SKM-1 (cell line): ENCODE data around the gene SUPV3L1.
"Not testable (repeated sequence)": the region's sequence is repeated elsewhere in the genome, so short reads cannot be mapped to it uniquely, and the experiment has no call there.

Source experiments
- DNase-seq: peaks from one replicate; lab custom pipeline; 2025; ENCODE audit not compliant: unreplicated experiment; lab: John Stamatoyannopoulos, UW

Gene SUPV3L1

GRCh38 chr10:69228151-69228550 lies 48.1 kb downstream of the SUPV3L1 start:
- DNase-seq: no peak

DNA sequence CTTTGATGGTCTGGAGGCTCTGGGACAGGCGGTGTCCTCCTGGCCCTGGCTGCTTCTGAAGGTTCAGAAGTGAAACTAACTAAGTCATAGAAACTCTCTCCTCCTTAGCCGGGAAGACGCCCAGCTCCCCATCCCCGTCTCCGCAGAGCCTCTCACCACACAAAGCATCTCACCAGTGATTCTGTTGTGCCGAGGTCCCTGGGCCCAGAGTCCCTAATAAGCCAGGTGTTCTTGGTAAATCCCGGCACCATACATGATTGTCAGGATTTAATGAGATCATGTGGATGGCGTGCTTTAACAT lies 49.5 kb downstream of the SUPV3L1 start:
- DNase-seq: no peak

GRCh38 chr10:69230128-69230527 lies 50.1 kb downstream of the SUPV3L1 start:
- no peak for DNase-seq

GRCh38 chr10:69232252-69232651 lies 52.2 kb downstream of the SUPV3L1 start:
- no peak for DNase-seq

GRCh38 chr10:69232736-69233480 lies 52.9 kb downstream of the SUPV3L1 start:
- no peak for DNase-seq

GRCh38 chr10:69234447-69234846 lies 54.4 kb downstream of the SUPV3L1 start:
- no peak for DNase-seq

- peak; percentile 68 for DNase-seq
Measured at GRCh38 chr10:69237528-69238159, 57.6 kb downstream of the SUPV3L1 start.

DNA sequence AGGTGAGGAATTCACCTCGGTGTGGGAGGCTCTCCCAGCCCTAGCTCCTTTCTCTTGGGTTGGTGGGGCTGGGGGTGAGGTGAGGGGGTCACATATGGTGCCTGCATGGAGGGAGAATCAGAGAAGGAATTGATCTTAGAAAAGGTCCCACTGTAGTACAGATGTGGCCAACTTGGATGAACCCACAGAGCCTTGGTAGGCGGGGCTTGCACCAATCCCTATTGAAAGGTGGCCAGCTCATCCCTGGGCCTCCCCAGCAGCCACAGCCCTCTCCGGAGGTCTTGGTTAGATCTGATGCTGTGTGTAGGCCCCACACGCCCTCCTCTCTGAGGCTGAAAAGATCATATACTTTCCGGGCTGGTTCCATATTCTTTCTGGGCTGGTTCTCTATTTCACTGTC lies 59.1 kb downstream of the SUPV3L1 start:
- DNase-seq: no peak

GRCh38 chr10:69239816-69240434 lies 59.9 kb downstream of the SUPV3L1 start:
- no peak for DNase-seq

GRCh38 chr10:69240455-69240854 lies 60.4 kb downstream of the SUPV3L1 start:
- no peak for DNase-seq

- no peak for DNase-seq
Measured at GRCh38 chr10:69241575-69241974, 61.5 kb downstream of the SUPV3L1 start.

DNA sequence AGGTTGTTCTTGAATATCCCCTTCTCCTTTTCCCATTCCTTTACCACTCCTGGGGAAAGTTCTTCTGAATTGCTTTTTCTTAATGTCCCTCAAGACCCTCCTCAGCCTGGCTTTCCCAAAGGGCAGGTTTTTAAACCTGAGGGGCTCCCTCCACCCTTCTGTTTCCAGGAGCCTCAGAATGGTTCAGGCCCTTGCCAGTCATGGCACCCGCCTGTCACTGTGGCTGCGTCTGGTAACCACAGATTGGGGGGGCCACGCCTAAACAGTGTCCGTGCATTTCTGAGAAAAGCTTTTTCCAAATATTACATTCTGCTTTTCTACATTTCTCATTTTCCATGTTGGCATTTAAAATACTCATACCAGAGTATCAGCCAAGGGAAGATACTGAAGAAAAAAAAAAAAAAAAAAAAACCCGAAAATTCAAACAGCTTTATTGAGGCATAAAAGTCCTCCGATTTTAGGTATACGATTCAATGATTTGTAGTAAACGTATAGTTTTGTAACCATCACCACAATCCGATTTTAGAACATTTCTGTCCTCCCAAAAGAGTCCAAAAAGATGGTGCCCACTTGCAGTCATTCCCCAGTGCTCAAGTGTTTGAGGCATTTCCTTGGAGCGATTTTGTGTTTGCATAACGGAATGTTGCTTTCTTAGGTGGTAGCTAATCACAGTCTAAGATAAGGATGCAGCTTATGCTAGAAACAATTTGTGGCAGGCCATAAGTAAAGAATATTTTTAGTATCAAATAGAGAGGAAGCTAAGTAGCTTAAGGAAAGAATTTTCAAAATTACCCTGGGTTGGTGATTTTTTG lies 62.2 kb downstream of the SUPV3L1 start:
- no peak for DNase-seq

- no peak for DNase-seq
Measured at GRCh38 chr10:69242852-69243212, 62.8 kb downstream of the SUPV3L1 start.

DNA sequence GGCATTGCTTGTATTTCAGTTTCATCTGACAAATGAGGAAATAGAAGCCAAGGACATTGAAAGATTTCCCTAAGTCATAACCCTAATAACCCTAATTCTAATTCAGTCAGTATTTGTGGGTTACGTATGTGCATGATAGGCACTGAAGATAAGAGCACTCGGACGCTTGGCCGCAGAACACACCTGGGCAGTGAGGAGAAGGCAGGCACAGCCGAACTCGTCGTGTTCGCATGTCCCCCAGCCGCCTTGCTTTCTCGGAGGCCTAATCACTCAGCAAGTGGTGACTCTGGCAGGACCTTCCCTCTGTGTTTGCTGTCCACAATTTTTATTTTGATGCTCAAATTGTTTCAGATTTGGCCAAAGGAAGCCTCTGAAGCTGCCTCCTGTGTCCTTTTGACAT lies 63.8 kb downstream of the SUPV3L1 start:
- no peak for DNase-seq

DNA sequence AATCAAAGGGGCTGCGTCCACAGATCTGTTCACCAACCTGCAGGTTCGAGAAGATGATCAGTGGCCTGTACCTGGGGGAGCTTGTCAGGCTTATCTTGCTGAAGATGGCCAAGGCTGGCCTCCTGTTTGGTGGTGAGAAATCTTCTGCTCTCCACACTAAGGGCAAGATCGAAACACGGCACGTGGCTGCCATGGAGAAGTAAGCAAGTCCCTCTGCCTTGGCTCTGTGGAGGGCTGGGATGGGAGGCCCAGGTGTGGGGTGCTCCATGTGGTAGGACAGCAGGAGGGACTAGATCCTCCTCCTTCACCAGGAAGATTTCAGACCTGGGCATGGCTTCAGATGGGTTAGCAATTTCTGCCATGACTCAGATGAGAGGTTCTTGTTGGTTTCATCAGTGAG lies 66.0 kb downstream of the SUPV3L1 start:
- DNase-seq: no peak

GRCh38 chr10:69246581-69247312 lies 66.7 kb downstream of the SUPV3L1 start:
- DNase-seq: no peak

DNA sequence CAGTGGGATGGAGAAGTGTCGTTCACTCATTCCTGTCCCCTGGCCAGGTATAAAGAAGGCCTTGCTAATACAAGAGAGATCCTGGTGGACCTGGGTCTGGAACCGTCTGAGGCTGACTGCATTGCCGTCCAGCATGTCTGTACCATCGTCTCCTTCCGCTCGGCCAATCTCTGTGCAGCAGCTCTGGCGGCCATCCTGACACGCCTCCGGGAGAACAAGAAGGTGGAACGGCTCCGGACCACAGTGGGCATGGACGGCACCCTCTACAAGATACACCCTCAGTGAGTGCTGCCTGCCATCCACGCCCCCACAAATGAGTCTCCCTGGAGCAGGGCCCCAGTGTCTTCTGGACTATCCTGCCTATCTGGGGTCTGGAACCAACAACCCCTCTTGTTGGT lies 67.3 kb downstream of the SUPV3L1 start:
- no peak for DNase-seq

GRCh38 chr10:69248117-69248730 lies 68.2 kb downstream of the SUPV3L1 start:
- no peak for DNase-seq

GRCh38 chr10:69250041-69250440 lies 70.0 kb downstream of the SUPV3L1 start:
- no peak for DNase-seq

GRCh38 chr10:69251417-69251816 lies 71.4 kb downstream of the SUPV3L1 start:
- DNase-seq: not testable (repeated sequence)

DNA sequence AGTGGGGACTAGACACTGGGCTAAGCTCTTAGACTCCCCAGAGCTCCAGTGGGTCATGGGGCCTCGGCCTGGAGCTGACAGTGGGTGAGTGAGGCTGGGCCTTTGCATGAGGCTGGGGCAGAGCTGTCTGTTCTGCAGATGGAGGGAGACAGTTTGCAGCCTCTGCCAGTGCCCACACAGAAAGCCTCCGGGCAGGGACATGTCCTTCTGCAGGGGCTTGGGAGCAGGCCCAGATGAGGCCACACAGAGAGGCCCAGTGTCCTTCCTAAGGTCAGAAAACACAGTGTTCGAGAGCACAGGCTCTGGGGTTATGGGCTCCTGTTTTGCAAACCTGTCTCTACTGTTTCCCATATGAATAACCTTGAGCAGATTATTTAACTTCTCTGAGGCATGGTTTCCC lies 73.1 kb downstream of the SUPV3L1 start:
- DNase-seq: no peak
